ENCODE measurements around the gene DDX3X.
A peak's percentile ranks its signal among the peaks of the same experiment; 100 is the strongest.
"Not testable (repeated sequence)": the region's sequence is repeated elsewhere in the genome, so short reads cannot be mapped to it uniquely, and the experiment has no call there.

The DDX3X gene

DNA sequence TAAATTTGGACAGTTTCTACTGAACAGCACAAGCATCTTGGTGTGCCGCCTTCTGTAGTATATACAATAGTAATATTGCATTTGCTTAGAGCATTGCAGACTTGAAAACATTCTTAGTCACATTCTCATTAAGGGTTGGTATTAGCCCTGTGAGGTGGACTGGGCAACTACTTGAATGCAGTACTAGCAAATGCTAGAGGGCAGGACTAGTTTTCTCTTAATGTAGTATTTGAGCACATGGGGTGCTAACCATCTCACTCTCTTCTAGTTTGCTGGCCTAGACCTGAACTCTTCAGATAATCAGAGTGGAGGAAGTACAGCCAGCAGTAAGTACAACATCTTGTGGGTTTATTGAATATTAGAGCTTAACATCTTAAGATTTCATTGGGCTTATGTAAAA lies 3.2 kb downstream of the DDX3X start:
- Mint-ChIP-seq H3K4me3 (peak overlapping the region; percentile 100), H3K9me3 (no peaks in the 10 kb centered on the region), H3K4me1 (peaks cover 27% of the 10 kb centered on the region), H3K27me3 (no peaks in the 10 kb centered on the region), H3K27ac (no peak overlapping the region), H3K36me3 (peaks cover 21% of the 10 kb centered on the region)
- no peak for ATAC-seq

DNA sequence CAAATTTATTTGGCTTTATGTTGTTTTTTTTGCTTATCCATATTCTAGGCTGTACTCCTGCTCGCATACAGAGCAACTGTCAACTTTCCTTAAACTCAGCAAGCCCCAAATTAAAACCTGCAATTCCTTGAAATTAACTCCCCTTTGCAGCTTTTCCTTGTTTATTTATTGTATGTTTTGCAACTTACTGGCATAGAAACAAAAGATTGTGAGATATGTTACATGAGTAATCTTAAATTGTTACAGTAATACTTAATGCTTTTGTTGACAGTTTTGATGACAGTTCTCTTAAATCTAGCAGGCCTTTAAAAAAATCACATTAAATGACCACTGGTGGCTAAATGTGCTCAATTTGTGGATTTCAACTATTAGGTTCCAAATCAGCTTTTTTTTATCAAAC lies 4.5 kb downstream of the DDX3X start:
- no peak for ATAC-seq
- Mint-ChIP-seq H3K27me3 (no peaks in the 10 kb centered on the region), H3K9me3 (no peaks in the 10 kb centered on the region), H3K4me3 (no peak overlapping the region), H3K27ac (no peak overlapping the region), H3K36me3 (peaks cover 21% of the 10 kb centered on the region), H3K4me1 (peaks cover 27% of the 10 kb centered on the region)

DNA sequence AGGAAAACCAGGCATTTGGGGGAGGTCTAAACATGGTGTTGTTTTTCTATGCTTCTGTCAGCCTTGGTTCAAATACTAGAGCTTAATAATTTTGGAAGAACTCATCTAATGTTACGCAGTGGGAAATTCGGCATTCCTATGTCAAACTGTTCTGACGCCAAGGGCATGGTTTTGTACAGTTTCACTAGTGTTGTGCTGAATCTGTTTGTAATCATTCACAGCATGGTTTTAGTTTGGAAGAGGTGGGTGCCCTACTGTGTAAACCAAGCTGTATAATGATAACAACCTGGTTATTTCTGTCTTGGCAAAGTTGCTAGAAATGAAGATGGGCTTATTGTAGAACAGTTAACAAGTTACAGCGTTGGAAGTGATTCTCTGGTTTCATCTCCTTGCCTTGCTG lies 5.2 kb downstream of the DDX3X start:
- Mint-ChIP-seq H3K36me3 (peaks cover 21% of the 10 kb centered on the region), H3K9me3 (no peaks in the 10 kb centered on the region), H3K27me3 (no peaks in the 10 kb centered on the region), H3K4me1 (peaks cover 27% of the 10 kb centered on the region), H3K4me3 (peak overlapping the region; percentile 23), H3K27ac (no peak overlapping the region)
- ATAC-seq: no peak

DNA sequence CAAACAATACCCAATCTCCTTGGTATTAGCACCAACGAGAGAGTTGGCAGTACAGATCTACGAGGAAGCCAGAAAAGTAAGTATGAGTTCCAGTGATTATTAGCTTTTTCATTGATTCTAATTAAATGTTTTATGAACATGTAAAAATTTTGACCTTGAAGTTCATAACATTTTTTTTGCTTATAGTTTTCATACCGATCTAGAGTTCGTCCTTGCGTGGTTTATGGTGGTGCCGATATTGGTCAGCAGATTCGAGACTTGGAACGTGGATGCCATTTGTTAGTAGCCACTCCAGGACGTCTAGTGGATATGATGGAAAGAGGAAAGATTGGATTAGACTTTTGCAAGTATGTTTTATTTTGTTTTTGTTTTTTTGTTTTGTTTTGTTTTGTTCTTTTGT lies 10.1 kb downstream of the DDX3X start:
- Mint-ChIP-seq H3K27me3 (no peaks in the 10 kb centered on the region), H3K36me3 (peaks cover 17% of the 10 kb centered on the region), H3K4me3 (no peak overlapping the region), H3K9me3 (no peaks in the 10 kb centered on the region), H3K4me1 (peaks cover 13% of the 10 kb centered on the region), H3K27ac (no peak overlapping the region)
- no peak for ATAC-seq

DNA sequence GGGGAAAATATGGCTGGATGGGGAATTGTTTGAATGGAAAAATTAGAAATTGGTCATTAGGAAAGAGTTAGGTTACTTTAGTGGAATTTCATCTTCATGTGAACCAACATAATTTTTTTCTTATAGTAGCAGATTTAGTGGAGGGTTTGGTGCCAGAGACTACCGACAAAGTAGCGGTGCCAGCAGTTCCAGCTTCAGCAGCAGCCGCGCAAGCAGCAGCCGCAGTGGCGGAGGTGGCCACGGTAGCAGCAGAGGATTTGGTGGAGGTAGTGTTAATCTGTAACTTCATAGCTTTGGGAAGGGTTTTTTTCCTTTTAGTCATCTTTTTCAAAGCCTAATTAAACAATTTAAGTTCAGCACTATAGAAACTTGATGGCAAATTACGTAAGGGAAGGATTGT lies 13.2 kb downstream of the DDX3X start:
- Mint-ChIP-seq H3K27ac (no peak overlapping the region), H3K4me3 (no peak overlapping the region)

DNA sequence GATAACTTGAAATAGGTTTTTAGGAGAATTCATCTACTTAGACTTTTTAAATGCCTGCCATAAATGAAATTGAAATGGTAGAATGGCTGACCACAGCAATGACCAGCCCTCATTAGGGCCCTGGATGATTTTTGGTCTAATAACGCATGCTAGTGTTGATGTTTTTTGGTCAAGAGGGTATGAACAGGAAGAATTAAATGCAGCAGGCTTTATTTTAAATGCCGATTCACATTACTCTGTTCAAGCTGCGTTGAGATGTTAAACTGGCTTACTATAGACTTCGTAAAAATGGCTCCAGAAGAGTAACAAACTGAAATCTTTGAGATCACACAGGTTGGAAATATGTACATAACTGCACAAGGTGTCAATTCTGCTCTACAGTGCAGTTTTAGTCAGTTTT lies 14.6 kb downstream of the DDX3X start:
- ATAC-seq: no peak
- Mint-ChIP-seq H3K4me1 (peaks cover 23% of the 10 kb centered on the region), H3K4me3 (no peak overlapping the region), H3K27me3 (no peaks in the 10 kb centered on the region), H3K27ac (no peak overlapping the region), H3K36me3 (peaks cover 13% of the 10 kb centered on the region), H3K9me3 (no peaks in the 10 kb centered on the region)

More for the DNA sequence above, 13.2 kb downstream of the DDX3X start:
- H3K27me3 Mint-ChIP-seq: no peaks in the 10 kb centered on the region
- peaks cover 13% of the 10 kb centered on the region for H3K36me3 Mint-ChIP-seq
- ATAC-seq: no peak
- peaks cover 19% of the 10 kb centered on the region for H3K4me1 Mint-ChIP-seq
- H3K9me3 Mint-ChIP-seq: no peaks in the 10 kb centered on the region

DNA sequence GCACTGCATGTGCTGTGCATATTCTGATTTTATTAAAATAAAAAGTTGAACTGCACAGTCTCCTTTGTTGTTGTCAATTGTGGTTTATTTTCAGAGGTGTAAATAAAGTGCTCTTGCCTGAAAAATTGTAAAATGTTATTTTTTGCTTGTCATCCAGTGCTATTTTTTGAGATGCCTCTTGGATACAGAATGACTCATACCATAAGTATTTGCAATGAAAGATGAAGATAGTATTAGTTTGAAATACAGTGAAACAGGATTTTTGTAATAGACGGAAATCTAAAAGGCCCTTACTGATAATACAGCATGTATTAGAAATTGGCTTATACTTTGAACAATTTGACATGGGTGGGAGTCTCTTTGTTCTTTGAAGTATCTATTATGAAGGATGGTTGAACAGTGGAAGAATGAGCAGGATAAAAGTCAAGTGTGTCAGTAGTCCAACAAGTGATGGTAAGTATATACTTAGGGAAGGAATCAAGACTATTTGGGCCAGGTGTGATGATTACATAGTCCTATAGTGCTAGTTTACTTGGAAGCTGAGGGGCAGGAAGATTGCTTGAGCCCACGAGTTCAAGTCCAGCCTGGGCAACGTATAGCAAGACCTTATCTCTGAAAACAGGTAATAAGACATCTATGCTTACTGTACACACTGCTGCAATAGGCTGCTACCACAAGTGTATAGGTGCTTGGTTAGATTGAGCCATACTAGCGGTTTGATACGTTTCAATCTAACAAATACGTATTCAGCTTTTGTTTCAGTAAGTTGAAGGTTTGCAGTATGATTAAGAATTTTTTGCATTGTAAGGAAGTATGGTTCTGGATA lies 16.4 kb downstream of the DDX3X start:
- no peaks in the 10 kb centered on the region for H3K27me3 Mint-ChIP-seq
- ATAC-seq: no peak
- H3K4me1 Mint-ChIP-seq: peaks cover 23% of the 10 kb centered on the region
- peaks cover 13% of the 10 kb centered on the region for H3K36me3 Mint-ChIP-seq
- no peak overlapping the region for H3K27ac Mint-ChIP-seq
- H3K9me3 Mint-ChIP-seq: no peaks in the 10 kb centered on the region
- no peak overlapping the region for H3K4me3 Mint-ChIP-seq

DNA sequence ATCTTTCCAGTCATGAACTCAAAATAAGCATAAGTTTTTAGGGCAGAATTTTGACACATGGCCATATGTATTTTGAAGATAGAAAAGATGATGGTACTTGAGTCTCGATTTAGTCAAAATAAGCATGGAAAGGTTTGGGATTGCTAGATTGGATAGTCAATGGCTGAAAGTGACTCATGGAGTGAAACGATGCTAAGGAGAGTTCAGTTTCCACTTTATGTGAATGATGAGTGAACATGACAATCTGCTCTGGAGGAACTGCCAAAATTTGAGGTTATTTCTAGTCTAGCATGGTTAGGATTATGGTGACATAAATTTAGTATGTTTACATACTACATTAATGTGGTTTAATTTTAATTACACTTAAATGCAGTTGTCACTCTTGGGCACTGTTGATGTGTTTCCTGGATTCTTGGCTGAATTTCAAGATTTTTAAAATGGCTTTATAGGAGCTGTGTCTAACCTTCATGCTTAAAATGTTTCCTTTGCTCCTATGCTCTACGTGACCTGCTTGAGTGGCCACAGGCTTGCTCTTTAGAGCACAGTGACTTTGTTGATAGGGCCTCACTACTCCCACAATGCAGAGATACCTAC lies 17.1 kb downstream of the DDX3X start:
- Mint-ChIP-seq H3K4me3 (no peak overlapping the region), H3K4me1 (peaks cover 23% of the 10 kb centered on the region), H3K27me3 (no peaks in the 10 kb centered on the region), H3K27ac (no peak overlapping the region), H3K36me3 (peaks cover 13% of the 10 kb centered on the region), H3K9me3 (no peaks in the 10 kb centered on the region)
- ATAC-seq: no peak

DNA sequence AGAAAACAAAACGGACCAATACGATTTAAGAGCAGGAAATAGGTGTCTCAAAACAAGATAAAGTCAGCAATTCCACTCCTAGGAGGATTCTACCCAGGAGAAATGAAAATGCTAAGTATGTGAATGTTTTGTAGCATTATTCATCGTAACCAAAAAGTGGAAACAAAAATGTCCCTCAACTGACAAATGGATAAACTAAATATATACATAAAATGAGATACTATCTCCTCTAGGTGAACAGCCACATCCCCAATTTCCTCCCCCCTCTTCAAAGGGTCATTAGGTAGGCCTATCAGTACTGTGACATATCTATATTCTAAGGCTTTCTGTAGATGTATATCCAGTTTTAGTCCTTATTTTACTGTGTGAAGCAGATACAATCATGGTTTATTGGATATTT lies 18.0 kb downstream of the DDX3X start:
- no peak for ATAC-seq
- H3K4me3 Mint-ChIP-seq: no peak overlapping the region
- no peaks in the 10 kb centered on the region for H3K27me3 Mint-ChIP-seq
- peaks cover 23% of the 10 kb centered on the region for H3K4me1 Mint-ChIP-seq
- no peaks in the 10 kb centered on the region for H3K9me3 Mint-ChIP-seq
- H3K36me3 Mint-ChIP-seq: peaks cover 11% of the 10 kb centered on the region
- no peak overlapping the region for H3K27ac Mint-ChIP-seq

DNA sequence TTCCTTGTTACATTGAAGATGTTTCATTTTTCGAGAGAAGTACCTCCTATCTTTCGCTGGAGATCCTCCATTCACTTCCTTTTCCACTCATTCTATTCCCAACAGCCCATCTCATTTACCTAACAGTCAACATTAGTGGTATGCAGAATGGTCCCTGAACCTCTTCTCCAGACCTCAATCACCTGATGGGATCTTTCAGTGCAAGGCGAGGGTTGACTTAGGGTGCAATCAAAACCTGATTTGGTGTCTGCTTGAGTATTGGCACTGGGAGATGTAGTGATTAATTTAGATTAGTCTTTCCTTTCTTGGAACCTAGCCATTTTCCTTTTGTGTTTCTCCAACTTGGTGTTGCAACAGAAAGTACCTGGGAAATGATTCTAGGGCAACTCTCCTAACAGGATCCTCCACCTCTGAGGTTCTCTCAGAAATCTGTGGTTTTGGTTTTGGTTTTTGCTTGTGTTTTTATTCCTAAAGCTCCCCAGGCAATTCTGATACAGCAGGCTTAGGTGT lies 18.4 kb downstream of the DDX3X start:
- no peaks in the 10 kb centered on the region for H3K9me3 Mint-ChIP-seq
- H3K36me3 Mint-ChIP-seq: peaks cover 6% of the 10 kb centered on the region
- no peaks in the 10 kb centered on the region for H3K27me3 Mint-ChIP-seq
- no peak overlapping the region for H3K27ac Mint-ChIP-seq
- H3K4me1 Mint-ChIP-seq: peaks cover 23% of the 10 kb centered on the region
- ATAC-seq: no peak
- H3K4me3 Mint-ChIP-seq: no peak overlapping the region

DNA sequence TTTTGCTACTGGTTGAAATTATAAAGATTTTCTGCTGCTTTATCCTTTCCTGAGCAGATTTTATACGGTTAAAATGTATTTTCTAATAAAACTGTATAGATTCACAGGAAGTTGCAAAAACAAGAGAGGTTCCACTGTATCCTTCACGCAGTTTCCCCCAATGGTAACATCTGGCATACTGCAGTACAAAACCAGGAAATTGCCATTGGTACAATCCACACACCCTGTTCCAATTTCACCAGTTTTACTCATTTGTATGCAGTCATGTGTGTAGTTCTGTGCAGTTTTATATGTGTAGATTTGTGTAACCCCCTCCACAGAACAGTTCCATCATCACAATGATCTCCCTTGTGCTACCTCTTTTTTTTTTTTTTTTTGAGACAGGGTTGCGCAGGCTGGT lies 20.0 kb downstream of the DDX3X start:
- Mint-ChIP-seq H3K27me3 (no peaks in the 10 kb centered on the region), H3K9me3 (no peaks in the 10 kb centered on the region), H3K36me3 (peaks cover 6% of the 10 kb centered on the region), H3K27ac (no peak overlapping the region), H3K4me3 (no peak overlapping the region), H3K4me1 (peaks cover 23% of the 10 kb centered on the region)
- ATAC-seq: no peak

DNA sequence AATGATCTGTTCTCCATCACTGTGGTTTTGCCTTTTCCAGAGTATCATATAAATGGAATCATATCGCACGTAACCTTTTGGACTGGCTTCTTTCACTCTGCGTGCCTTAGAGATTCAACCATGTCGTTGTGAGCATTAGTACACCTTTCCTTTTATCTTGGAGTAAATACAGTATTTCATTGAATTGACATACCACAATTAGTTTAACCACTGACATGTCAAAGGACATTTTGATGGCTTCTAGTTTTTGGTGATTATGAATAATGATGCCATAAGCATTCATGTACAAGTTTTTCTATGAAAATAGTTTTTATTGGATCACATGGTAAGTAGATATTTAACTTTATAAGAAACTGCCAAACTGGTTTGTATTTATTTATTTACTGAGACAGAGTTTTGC lies 35.2 kb downstream of the DDX3X start:
- Mint-ChIP-seq H3K4me1 (no peaks in the 10 kb centered on the region), H3K9me3 (no peaks in the 10 kb centered on the region), H3K27ac (no peak overlapping the region), H3K36me3 (no peaks in the 10 kb centered on the region), H3K27me3 (no peaks in the 10 kb centered on the region), H3K4me3 (no peak overlapping the region)
- no peak for ATAC-seq

DNA sequence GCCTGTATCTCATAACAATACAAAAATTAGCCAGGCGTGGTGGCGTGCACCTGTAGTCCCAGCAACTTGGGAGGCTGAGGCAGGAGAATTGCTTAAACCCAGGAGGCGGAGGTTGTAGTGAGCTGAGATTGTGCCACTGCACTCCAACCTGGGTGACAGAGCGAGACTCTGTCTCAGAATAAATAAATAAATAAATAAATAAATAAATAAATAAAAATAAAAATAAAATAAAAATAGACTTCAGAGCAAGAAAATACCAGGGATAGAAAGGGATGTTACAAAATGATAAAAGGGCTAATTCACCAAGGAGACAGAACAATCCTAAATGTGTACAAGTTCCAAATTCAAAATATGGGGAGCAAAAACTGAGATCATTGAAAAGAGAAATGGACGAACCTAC lies 37.6 kb downstream of the DDX3X start:
- not testable (repeated sequence) for H3K4me3 Mint-ChIP-seq, H3K27me3 Mint-ChIP-seq, H3K27ac Mint-ChIP-seq, H3K4me1 Mint-ChIP-seq, H3K36me3 Mint-ChIP-seq, H3K9me3 Mint-ChIP-seq, ATAC-seq

DNA sequence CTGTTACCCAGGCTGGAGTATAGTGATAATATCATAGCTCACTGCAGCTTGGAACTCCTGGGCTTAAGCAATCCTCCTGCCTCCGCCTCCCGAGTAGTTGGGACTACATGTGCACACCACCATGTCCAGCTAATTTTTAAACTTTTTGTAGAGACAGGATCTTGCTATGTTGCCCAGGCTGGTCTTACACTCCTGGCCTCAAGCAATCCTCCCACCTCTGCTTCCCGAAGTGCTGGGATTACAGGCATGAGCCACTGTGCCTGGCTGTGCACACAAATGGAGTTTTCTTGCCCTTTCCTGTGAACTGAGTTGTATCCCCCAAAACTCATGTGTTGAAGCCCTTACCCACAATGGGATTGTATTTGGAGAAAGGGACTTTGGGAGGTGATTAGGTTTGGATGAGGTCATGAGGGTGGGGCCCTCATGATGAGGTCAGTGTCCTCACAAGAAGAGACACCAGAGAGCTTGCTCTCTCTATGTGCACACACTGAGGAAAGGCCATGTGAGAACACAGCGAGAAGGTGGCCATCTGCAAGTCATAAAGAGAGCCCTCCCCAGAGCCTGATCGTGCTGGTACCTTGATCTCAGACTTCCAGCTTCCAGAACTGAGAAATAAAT lies 40.1 kb downstream of the DDX3X start:
- H3K27me3 Mint-ChIP-seq: no peaks in the 10 kb centered on the region
- ATAC-seq: no peak
- no peak overlapping the region for H3K4me3 Mint-ChIP-seq
- peaks cover 5% of the 10 kb centered on the region for H3K4me1 Mint-ChIP-seq
- no peak overlapping the region for H3K27ac Mint-ChIP-seq
- H3K36me3 Mint-ChIP-seq: no peaks in the 10 kb centered on the region
- no peaks in the 10 kb centered on the region for H3K9me3 Mint-ChIP-seq

DNA sequence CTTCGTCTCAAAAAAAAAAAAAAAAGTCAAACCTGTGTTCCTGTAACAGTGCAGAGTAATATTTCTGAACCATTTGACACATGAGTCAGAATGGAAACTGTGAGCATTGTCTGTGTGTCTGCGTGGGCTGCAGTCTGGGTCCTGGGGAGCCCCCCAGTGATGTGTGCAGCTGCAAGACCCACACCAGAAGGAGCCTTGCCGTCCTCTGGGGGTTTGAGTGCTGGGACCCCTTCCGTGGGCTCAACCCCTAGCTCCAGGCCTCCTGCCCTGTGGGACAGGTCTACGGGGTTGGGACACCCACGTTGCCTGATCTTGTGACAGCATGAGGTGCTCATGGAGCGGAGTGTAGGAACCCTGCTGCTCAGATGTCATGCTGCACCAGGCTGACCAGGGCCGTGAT lies 43.7 kb downstream of the DDX3X start:
- Mint-ChIP-seq H3K4me3 (no peak overlapping the region), H3K4me1 (peaks cover 5% of the 10 kb centered on the region), H3K9me3 (no peaks in the 10 kb centered on the region), H3K27me3 (no peaks in the 10 kb centered on the region), H3K27ac (no peak overlapping the region), H3K36me3 (no peaks in the 10 kb centered on the region)
- peak; percentile 85 for ATAC-seq

DNA sequence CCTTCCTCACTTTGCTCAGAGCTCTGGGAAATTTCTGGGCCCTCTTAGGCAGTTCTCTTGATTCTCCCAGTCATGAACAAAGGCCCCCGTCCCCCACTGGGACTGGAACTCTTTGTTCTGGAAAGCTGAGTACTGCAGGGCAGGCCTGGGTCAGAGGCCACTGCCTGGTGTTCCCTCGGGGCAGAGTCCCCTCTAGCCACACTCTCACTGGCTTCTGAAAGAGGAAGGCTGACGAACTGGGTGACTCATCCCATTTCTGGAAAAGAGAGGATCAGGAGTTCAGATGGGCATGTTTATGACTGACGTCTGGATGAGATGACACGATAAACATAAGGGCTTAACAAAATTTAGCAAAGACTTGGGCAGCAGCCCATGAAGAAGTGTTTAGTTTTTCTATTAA lies 47.7 kb downstream of the DDX3X start:
- H3K27me3 Mint-ChIP-seq: no peaks in the 10 kb centered on the region
- H3K9me3 Mint-ChIP-seq: no peaks in the 10 kb centered on the region
- no peaks in the 10 kb centered on the region for H3K36me3 Mint-ChIP-seq
- peaks cover 5% of the 10 kb centered on the region for H3K4me1 Mint-ChIP-seq
- no peak overlapping the region for H3K4me3 Mint-ChIP-seq
- no peak overlapping the region for H3K27ac Mint-ChIP-seq
- ATAC-seq: no peak

All from stimulated activated memory B cell treated with anti-CD40 and anti-IgM and Interleukin-4, amounts not matched to agents 10 μg/mL and 1 μg/mL and 100 μg/mL, for 72 hours (primary cell).